ENCODE results near the gene MYO7A. TPM values are rescaled to one million over a fixed set of nuclear protein-coding genes. Genes with fewer than 3 reads are reported as not detected.

The MYO7A gene
- total RNA-seq, 4 donors from 2014 or later: 3.8 to 8.7 (median 5.7) TPM

GRCh38 chr11:77148963-77149715, 21.1 kb downstream of the MYO7A start:
- TF ChIP-seq POLR2A (IDR thresholded peaks at IDR 0.05) (no peak), CTCF (IDR thresholded peaks at IDR 0.05) (no peak)
- H3K4me3 ChIP-seq (replicated peaks in 1 of 3): no peak overlapping the region
- 88 to 97% methylated on average over 5 to 8 of the region's 8 CpGs for WGBS, 2 donors
- no peak overlapping the region for H3K27ac ChIP-seq
- intact Hi-C loops (cut with DNase I): no loop called here
- H3K36me3 ChIP-seq: no peaks in the 10 kb centered on the region
- peaks cover 3 to 13% of the 10 kb centered on the region in 2 donors for H3K4me1 ChIP-seq
- no peaks in the 10 kb centered on the region for H3K27me3 ChIP-seq
- DNase-seq: no peak
- no peaks in the 10 kb centered on the region for H3K9me3 ChIP-seq

- intact Hi-C loops (cut with DNase I): no loop called here
- H3K36me3 ChIP-seq: no peaks in the 10 kb centered on the region
- H3K27ac ChIP-seq: no peak overlapping the region
- no peak for DNase-seq
- 88 to 89% methylated on average over 8 to 12 of the region's 12 CpGs for WGBS, 2 donors
- peaks cover 8 to 19% of the 10 kb centered on the region in 2 donors for H3K4me1 ChIP-seq
- H3K9me3 ChIP-seq: no peaks in the 10 kb centered on the region
- H3K27me3 ChIP-seq: no peaks in the 10 kb centered on the region
- TF ChIP-seq POLR2A (IDR thresholded peaks at IDR 0.05): no peak
- H3K4me3 ChIP-seq (replicated peaks in 1 of 3): no peak overlapping the region
Measured at GRCh38 chr11:77149716-77150392, 21.8 kb downstream of the MYO7A start.

GRCh38 chr11:77150836-77151235, 22.8 kb downstream of the MYO7A start:
- peaks cover 8 to 19% of the 10 kb centered on the region in 2 donors for H3K4me1 ChIP-seq
- no peak overlapping the region for H3K27ac ChIP-seq
- no peaks in the 10 kb centered on the region for H3K27me3 ChIP-seq
- H3K4me3 ChIP-seq (replicated peaks in 1 of 3): no peak overlapping the region
- H3K9me3 ChIP-seq: no peaks in the 10 kb centered on the region
- 92 to 93% methylated on average over 4 to 10 of the region's 10 CpGs for WGBS, 2 donors
- no peak for TF ChIP-seq CTCF (IDR thresholded peaks at IDR 0.05)
- TF ChIP-seq POLR2A (IDR thresholded peaks at IDR 0.05): no peak
- intact Hi-C loops (cut with DNase I): no loop called here
- no peaks in the 10 kb centered on the region for H3K36me3 ChIP-seq
- DNase-seq: no peak

- Histone ChIP-seq H3K4me3 (replicated peaks in 1 of 3) (no peak overlapping the region), H3K27ac (no peak overlapping the region), H3K9me3 (no peaks in the 10 kb centered on the region), H3K4me1 (peaks cover 8 to 19% of the 10 kb centered on the region in 2 donors), H3K36me3 (no peaks in the 10 kb centered on the region), H3K27me3 (no peaks in the 10 kb centered on the region)
- TF ChIP-seq POLR2A (IDR thresholded peaks at IDR 0.05): no peak
- TF ChIP-seq CTCF (IDR thresholded peaks at IDR 0.05): no peak
- intact Hi-C loops (cut with DNase I): no loop called here
- WGBS, 2 donors: 92 to 94% methylated on average over 9 to 11 of the region's 11 CpGs
- no peak for DNase-seq
Measured at GRCh38 chr11:77151804-77152509, 23.9 kb downstream of the MYO7A start.

GRCh38 chr11:77152846-77153245, 24.8 kb downstream of the MYO7A start:
- intact Hi-C loops (cut with DNase I): no loop called here
- Histone ChIP-seq H3K4me1 (peaks cover 8 to 13% of the 10 kb centered on the region in 2 donors), H3K4me3 (replicated peaks in 1 of 3) (no peak overlapping the region), H3K9me3 (no peaks in the 10 kb centered on the region), H3K27ac (no peak overlapping the region), H3K27me3 (no peaks in the 10 kb centered on the region), H3K36me3 (no peaks in the 10 kb centered on the region)
- no peak for DNase-seq
- TF ChIP-seq POLR2A (IDR thresholded peaks at IDR 0.05) (no peak), CTCF (IDR thresholded peaks at IDR 0.05) (no peak)
- WGBS, 2 donors: 85 to 86% methylated on average over 6 of the region's 6 CpGs

All from thyroid gland (tissue), 4 donors.